H1 (cell line): Measurements from ENCODE around the gene IQSEC3. TPM values are rescaled to one million over a fixed set of nuclear protein-coding genes. Genes with fewer than 3 reads are reported as not detected.

Source experiments
- CTCF ChIA-PET: fragments of 300-600 bp; sonication (Branson Sonifier 250); formaldehyde crosslinking; loops from one replicate; lab custom pipeline; 2021; ENCODE audit not compliant: partially characterized antibody; lab: Charles Lee
- POLR2A ChIA-PET: fragments of 300-600 bp; sonication (Branson Sonifier 250); formaldehyde crosslinking; loops from one replicate; lab custom pipeline; 2021; ENCODE audit warnings: inconsistent platforms; ENCODE audit not compliant: partially characterized antibody; lab: Charles Lee
- DNase-seq, 2 experiments: peaks; one replicate each; pipeline versions ENCODE4 v3.0.0 to v3.0.0-alpha.2; 2010 to 2022; ENCODE audit warnings: low spot score in 2 of 2, low read depth in 1 of 2, mixed read lengths in 1 of 2
- FAIRE-seq: peaks from 2 replicates; lab custom pipeline; 2011; peaks lifted over from hg19 to GRCh38; lab: Jason Lieb, UNC
- H2AFZ ChIP-seq: 2 replicates; pipeline ENCODE4 v1.8.1; 2012; ENCODE audit warnings: low read length, inconsistent platforms
- H2AK5ac ChIP-seq: 2 replicates; pipeline ENCODE4 v1.6.1; 2013; ENCODE audit warnings: low read depth, low read length
- H2BK120ac ChIP-seq: replicated peaks from 2 replicates; pipeline ENCODE3; 2013; ENCODE audit warnings: low read depth, low read length, inconsistent platforms
- H2BK12ac ChIP-seq: 2 replicates; pipeline ENCODE4 v1.6.1; 2013; ENCODE audit warnings: low read depth, low read length
- H2BK15ac ChIP-seq: 2 replicates; pipeline ENCODE4 v1.6.1; 2013; ENCODE audit warnings: low read length
- H2BK20ac ChIP-seq: 2 replicates; pipeline ENCODE4 v1.6.1; 2013; ENCODE audit warnings: low read length
- H2BK5ac ChIP-seq: 2 replicates; pipeline ENCODE4 v1.6.1; 2013; ENCODE audit warnings: low read depth, low read length
- H3K14ac ChIP-seq: 2 replicates; pipeline ENCODE4 v1.6.1; 2013; ENCODE audit warnings: inconsistent platforms; ENCODE audit not compliant: insufficient read length
- H3K18ac ChIP-seq: 2 replicates; pipeline ENCODE4 v1.6.1; 2013; ENCODE audit warnings: low read length; ENCODE audit errors: extremely low read depth
- H3K23ac ChIP-seq: 2 replicates; pipeline ENCODE4 v1.6.1; 2013; ENCODE audit warnings: inconsistent platforms; ENCODE audit not compliant: insufficient read length
- H3K23me2 ChIP-seq: 2 replicates; pipeline ENCODE4 v1.6.1; 2013; ENCODE audit warnings: low read depth, low read length
- H3K27ac ChIP-seq: 2 replicates; pipeline ENCODE4 v1.6.1; 2011; ENCODE audit warnings: low read depth, low read length, inconsistent platforms
- H3K27me3 ChIP-seq, 4 experiments: replicated peaks in 1 of 4; 1 replicate in 1 of 4; 2 replicates in 3 of 4; pipeline versions ENCODE4 v1.6.1 to v1.8.1; 2011 to 2013; ENCODE audit warnings: low read length in 3 of 4, mild to moderate bottlenecking in 3 of 4, inconsistent platforms in 2 of 4, mixed read lengths in 2 of 4, moderate library complexity in 1 of 4; ENCODE audit not compliant: control insufficient read depth in 3 of 4, insufficient read depth in 3 of 4; ENCODE audit errors: extremely low read depth in 1 of 4
- H3K36me3 ChIP-seq, 4 experiments: 2 replicates each; pipeline versions ENCODE4 v1.6.1 to v1.8.1; 2011 to 2013; ENCODE audit warnings: mild to moderate bottlenecking in 4 of 4, low read length in 3 of 4, moderate library complexity in 2 of 4, control low read depth in 1 of 4, inconsistent platforms in 1 of 4; ENCODE audit not compliant: insufficient read depth in 4 of 4, control insufficient read depth in 2 of 4
- H3K4ac ChIP-seq: replicated peaks from 2 replicates; pipeline ENCODE3; 2013; ENCODE audit warnings: low read length, low read depth, mixed read lengths, inconsistent platforms; ENCODE audit not compliant: insufficient read length
- H3K4me1 ChIP-seq, 4 experiments: replicated peaks in 1 of 4; 1 replicate in 1 of 4; 2 replicates in 3 of 4; pipeline versions ENCODE4 v1.6.1 to v1.8.1; 2011 to 2013; ENCODE audit warnings: low read length in 3 of 4, inconsistent platforms in 2 of 4, mixed read lengths in 1 of 4; ENCODE audit not compliant: insufficient read depth in 4 of 4, control insufficient read depth in 3 of 4
- H3K4me2 ChIP-seq, 2 experiments: 2 replicates each; pipeline versions ENCODE4 v1.6.1 to v1.8.1; 2011 to 2013; ENCODE audit warnings: low read depth in 2 of 2, low read length in 2 of 2, control low read depth in 1 of 2, inconsistent platforms in 1 of 2, mild to moderate bottlenecking in 1 of 2; ENCODE audit not compliant: insufficient read depth in 1 of 2
- H3K4me3 ChIP-seq, 4 experiments: fragments of 200-600, 300-600 bp in 1 of 4; sonication (generic), shearing (Covaris generic), sonication (Bioruptor Twin) in 1 of 4; 2 replicates each; pipeline versions ENCODE4 v1.5.1 to v1.8.1; 2011 to 2016; ENCODE audit warnings: low read length in 4 of 4, low read depth in 3 of 4, control low read depth in 2 of 4, inconsistent platforms in 2 of 4, mild to moderate bottlenecking in 2 of 4, mixed read lengths in 1 of 4, moderate library complexity in 1 of 4; ENCODE audit not compliant: insufficient read depth in 2 of 4; ENCODE audit errors: extremely low read depth in 1 of 4
- H3K56ac ChIP-seq: replicated peaks from 2 replicates; pipeline ENCODE3; 2013; ENCODE audit warnings: low read depth, mild to moderate bottlenecking, mixed read lengths, low read length, inconsistent platforms; ENCODE audit not compliant: insufficient read length
- H3K79me1 ChIP-seq: 2 replicates; pipeline ENCODE4 v1.6.1; 2013; ENCODE audit warnings: low read depth, low read length, control low read depth
- H3K79me2 ChIP-seq, 2 experiments: 2 replicates each; pipeline versions ENCODE4 v1.6.1 to v1.8.1; 2012 to 2013; ENCODE audit warnings: low read length in 2 of 2, mild to moderate bottlenecking in 2 of 2, inconsistent platforms in 1 of 2; ENCODE audit not compliant: insufficient read depth in 2 of 2, control insufficient read depth in 1 of 2
- H3K9ac ChIP-seq, 4 experiments: replicated peaks in 1 of 4; 1 replicate in 1 of 4; 2 replicates in 3 of 4; pipeline versions ENCODE4 v1.6.1 to v1.8.1; 2011 to 2013; ENCODE audit warnings: low read depth in 3 of 4, low read length in 3 of 4, control low read depth in 2 of 4, mild to moderate bottlenecking in 2 of 4, moderate library complexity in 2 of 4, inconsistent platforms in 1 of 4; ENCODE audit errors: extremely low read depth in 1 of 4
- H3K9me3 ChIP-seq, 2 experiments: 2 replicates each; pipeline versions ENCODE4 v1.6.1 to v1.8.1; 2012 to 2013; ENCODE audit warnings: mild to moderate bottlenecking in 2 of 2, moderate library complexity in 2 of 2, control low read depth in 1 of 2, inconsistent platforms in 1 of 2, low read depth in 1 of 2, low read length in 1 of 2, mixed read lengths in 1 of 2; ENCODE audit not compliant: insufficient read depth in 2 of 2
- H4K20me1 ChIP-seq, 2 experiments: replicated peaks in 1 of 2; 2 replicates each; pipeline versions ENCODE3 to v1.8.1; 2011 to 2013; ENCODE audit warnings: inconsistent platforms in 2 of 2, low read length in 2 of 2, mild to moderate bottlenecking in 1 of 2; ENCODE audit not compliant: insufficient read depth in 2 of 2, control insufficient read depth in 1 of 2
- H4K5ac ChIP-seq: 2 replicates; pipeline ENCODE4 v1.6.1; 2013; ENCODE audit warnings: low read length, low read depth, mixed read lengths, inconsistent platforms; ENCODE audit not compliant: insufficient read length
- H4K8ac ChIP-seq: 2 replicates; pipeline ENCODE4 v1.8.0; 2013; ENCODE audit warnings: mild to moderate bottlenecking, moderate library complexity, low read length, inconsistent platforms; ENCODE audit not compliant: insufficient read depth; ENCODE audit errors: extremely low read depth
- H4K91ac ChIP-seq: replicated peaks from 2 replicates; pipeline ENCODE3; 2013; ENCODE audit warnings: low read length, mixed read lengths, inconsistent platforms; ENCODE audit not compliant: insufficient read length
- GABPA ChIP-seq: IDR thresholded peaks from 2 replicates; pipeline ENCODE4 v1.6.1; 2011; ENCODE audit warnings: mild to moderate bottlenecking, low read length, moderate library complexity, borderline replicate concordance; ENCODE audit not compliant: insufficient read depth
- SP1 ChIP-seq: IDR thresholded peaks from 2 replicates; pipeline ENCODE4 v1.6.1; 2011; ENCODE audit warnings: low read depth, low read length
- SRF ChIP-seq: IDR thresholded peaks from 2 replicates; pipeline ENCODE4 v1.6.1; 2011; ENCODE audit warnings: mild to moderate bottlenecking, low read depth, low read length, moderate library complexity
- WGBS, 2 experiments: shearing (Covaris generic) in 1 of 2; methylation state at CpG; one replicate each; pipeline versions ENCODE4 v1.1.6 to v1.1.7; 2013 to 2015; ENCODE audit warnings: low lambda C conversion rate in 2 of 2, mixed read lengths in 2 of 2, inconsistent platforms in 1 of 2, low coverage in 1 of 2, missing lambda C conversion rate in 1 of 2; ENCODE audit not compliant: insufficient replicate concordance in 2 of 2, insufficient coverage in 1 of 2, insufficient read length in 1 of 2; ENCODE audit errors: extremely low coverage in 1 of 2, missing lambda C conversion rate in 1 of 2; 5-methylcytosine and 5-hydroxymethylcytosine counted together
- polyA plus RNA-seq, 7 experiments: library from polyadenylated mRNA; depleted of rRNA in 3 of 7; stranded (reverse) in 5 of 7; unstranded in 2 of 7; fragments of >200 nt in 5 of 7; fragments of 200-250 nt in 2 of 7; gene quantifications; 1 replicate in 5 of 7; 2 replicates in 1 of 7; 4 replicates in 1 of 7; pipeline versions ENCODE4 v1.2.1 to v1.2.3, GENCODE V29; 2011 to 2013; ENCODE audit warnings: missing spikeins in 2 of 7, mixed read lengths in 2 of 7
- total RNA-seq: library from RNA; stranded (reverse); fragmentation: NEBNext Ultra II Directional; extraction: Animal tissue kit (Norgen Biotek cat#: 25700); gene quantifications from 2 replicates; pipeline ENCODE4 v1.2.1, GENCODE V29; 2021

IQSEC3 gene
- total and polyA plus RNA-seq, 2 of the 8 experiments (the other 6 are each of a cell fraction or from before 2014, with no cell fraction given): 1.2 to 3.1 TPM

DNA sequence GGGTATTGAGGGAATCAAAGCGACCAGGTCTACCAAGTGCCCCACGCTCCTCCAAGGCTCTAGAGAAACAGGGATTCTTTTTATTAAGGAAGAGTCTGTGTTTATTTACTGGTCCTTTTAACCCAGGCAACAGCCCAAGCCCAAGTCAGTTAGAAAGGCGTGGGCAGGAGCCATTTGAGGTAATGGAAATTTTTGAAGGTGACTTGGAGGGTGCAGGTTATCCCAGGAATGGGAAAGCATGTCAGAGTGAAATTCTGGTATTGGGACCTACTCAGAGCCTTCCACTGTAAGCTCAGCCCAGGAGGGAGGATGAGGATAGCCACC lies 144.5 kb downstream of the IQSEC3 start:
- no peak overlapping the region for H3K18ac ChIP-seq
- H3K4me1 ChIP-seq: peaks cover 0 to 20% (median 15%) of the 10 kb centered on the region in 4 experiments; a peak in 6 of 7 replicates
- H3K79me2 ChIP-seq: no peaks in the 10 kb centered on the region
- TF ChIP-seq SP1: no peak
- no peak for TF ChIP-seq GABPA
- TF ChIP-seq SRF: no peak
- H3K4me2 ChIP-seq: no peak overlapping the region
- no peak overlapping the region for H3K56ac ChIP-seq
- H2BK20ac ChIP-seq: no peak overlapping the region
- H3K9ac ChIP-seq: no peak overlapping the region
- no peak overlapping the region for H2BK120ac ChIP-seq
- no peaks in the 10 kb centered on the region for H3K23me2 ChIP-seq
- H3K14ac ChIP-seq: no peak overlapping the region
- H3K27me3 ChIP-seq: peaks cover 0 to 21% (median 14%) of the 10 kb centered on the region in 4 experiments; a peak in 4 of 7 replicates
- H2BK12ac ChIP-seq: no peak overlapping the region
- FAIRE-seq: no peak
- no peak overlapping the region for H4K91ac ChIP-seq
- POLR2A ChIA-PET: interaction anchor here (1.3 kb wide), 1 partner anchor 23 kb away, joined by 3 read pairs; no protein-coding TSS in a partner anchor
- no peak overlapping the region for H4K8ac ChIP-seq
- WGBS, 2 experiments: 80% methylated on average over 3 of the region's 3 CpGs; no CpG with 5 or more reads in 1 of the 2 experiments
- no peak for DNase-seq
- H2AFZ ChIP-seq: no peak overlapping the region
- no peak overlapping the region for H2BK5ac ChIP-seq
- H4K5ac ChIP-seq: no peak overlapping the region
- H3K36me3 ChIP-seq: no peaks in the 10 kb centered on the region
- no peak overlapping the region for H2BK15ac ChIP-seq
- no peak overlapping the region for H3K4me3 ChIP-seq
- no peaks in the 10 kb centered on the region for H3K9me3 ChIP-seq
- no peak overlapping the region for H2AK5ac ChIP-seq
- no peaks in the 10 kb centered on the region for H3K79me1 ChIP-seq
- peaks cover 0 to 2% of the 10 kb centered on the region in 2 experiments for H4K20me1 ChIP-seq
- no peak overlapping the region for H3K27ac ChIP-seq
- H3K4ac ChIP-seq: no peak overlapping the region
- CTCF ChIA-PET: interaction anchor here (1.4 to 3.4 kb wide), 5 partner anchors 8 to 22 kb away, joined by 3 to 31 read pairs (median 13); no protein-coding TSS in a partner anchor
- no peak overlapping the region for H3K23ac ChIP-seq
